H1 (cell line): Measurements from ENCODE around the gene MEX3C. TPM values are rescaled to one million over a fixed set of nuclear protein-coding genes. Genes with fewer than 3 reads are reported as not detected.

ENCODE experiments used
- CTCF ChIA-PET: fragments of 300-600 bp; sonication (Branson Sonifier 250); formaldehyde crosslinking; loops from one replicate; lab custom pipeline; 2021; ENCODE audit not compliant: partially characterized antibody; lab: Charles Lee
- POLR2A ChIA-PET: fragments of 300-600 bp; sonication (Branson Sonifier 250); formaldehyde crosslinking; loops from one replicate; lab custom pipeline; 2021; ENCODE audit warnings: inconsistent platforms; ENCODE audit not compliant: partially characterized antibody; lab: Charles Lee
- DNase-seq, 2 experiments: peaks; one replicate each; pipeline versions ENCODE4 v3.0.0 to v3.0.0-alpha.2; 2010 to 2022; ENCODE audit warnings: low spot score in 2 of 2, low read depth in 1 of 2, mixed read lengths in 1 of 2
- FAIRE-seq: peaks from 2 replicates; lab custom pipeline; 2011; peaks lifted over from hg19 to GRCh38; lab: Jason Lieb, UNC
- H2AFZ ChIP-seq: 2 replicates; pipeline ENCODE4 v1.8.1; 2012; ENCODE audit warnings: low read length, inconsistent platforms
- H2AK5ac ChIP-seq: 2 replicates; pipeline ENCODE4 v1.6.1; 2013; ENCODE audit warnings: low read depth, low read length
- H2BK120ac ChIP-seq: replicated peaks from 2 replicates; pipeline ENCODE3; 2013; ENCODE audit warnings: low read depth, low read length, inconsistent platforms
- H2BK12ac ChIP-seq: 2 replicates; pipeline ENCODE4 v1.6.1; 2013; ENCODE audit warnings: low read depth, low read length
- H2BK15ac ChIP-seq: 2 replicates; pipeline ENCODE4 v1.6.1; 2013; ENCODE audit warnings: low read length
- H2BK20ac ChIP-seq: 2 replicates; pipeline ENCODE4 v1.6.1; 2013; ENCODE audit warnings: low read length
- H2BK5ac ChIP-seq: 2 replicates; pipeline ENCODE4 v1.6.1; 2013; ENCODE audit warnings: low read depth, low read length
- H3K14ac ChIP-seq: 2 replicates; pipeline ENCODE4 v1.6.1; 2013; ENCODE audit warnings: inconsistent platforms; ENCODE audit not compliant: insufficient read length
- H3K18ac ChIP-seq: 2 replicates; pipeline ENCODE4 v1.6.1; 2013; ENCODE audit warnings: low read length; ENCODE audit errors: extremely low read depth
- H3K23ac ChIP-seq: 2 replicates; pipeline ENCODE4 v1.6.1; 2013; ENCODE audit warnings: inconsistent platforms; ENCODE audit not compliant: insufficient read length
- H3K23me2 ChIP-seq: 2 replicates; pipeline ENCODE4 v1.6.1; 2013; ENCODE audit warnings: low read depth, low read length
- H3K27ac ChIP-seq: 2 replicates; pipeline ENCODE4 v1.6.1; 2011; ENCODE audit warnings: low read depth, low read length, inconsistent platforms
- H3K27me3 ChIP-seq, 4 experiments: replicated peaks in 1 of 4; 1 replicate in 1 of 4; 2 replicates in 3 of 4; pipeline versions ENCODE4 v1.6.1 to v1.8.1; 2011 to 2013; ENCODE audit warnings: low read length in 3 of 4, mild to moderate bottlenecking in 3 of 4, inconsistent platforms in 2 of 4, mixed read lengths in 2 of 4, moderate library complexity in 1 of 4; ENCODE audit not compliant: control insufficient read depth in 3 of 4, insufficient read depth in 3 of 4; ENCODE audit errors: extremely low read depth in 1 of 4
- H3K36me3 ChIP-seq, 4 experiments: 2 replicates each; pipeline versions ENCODE4 v1.6.1 to v1.8.1; 2011 to 2013; ENCODE audit warnings: mild to moderate bottlenecking in 4 of 4, low read length in 3 of 4, moderate library complexity in 2 of 4, control low read depth in 1 of 4, inconsistent platforms in 1 of 4; ENCODE audit not compliant: insufficient read depth in 4 of 4, control insufficient read depth in 2 of 4
- H3K4ac ChIP-seq: replicated peaks from 2 replicates; pipeline ENCODE3; 2013; ENCODE audit warnings: low read length, low read depth, mixed read lengths, inconsistent platforms; ENCODE audit not compliant: insufficient read length
- H3K4me1 ChIP-seq, 4 experiments: replicated peaks in 1 of 4; 1 replicate in 1 of 4; 2 replicates in 3 of 4; pipeline versions ENCODE4 v1.6.1 to v1.8.1; 2011 to 2013; ENCODE audit warnings: low read length in 3 of 4, inconsistent platforms in 2 of 4, mixed read lengths in 1 of 4; ENCODE audit not compliant: insufficient read depth in 4 of 4, control insufficient read depth in 3 of 4
- H3K4me2 ChIP-seq, 2 experiments: 2 replicates each; pipeline versions ENCODE4 v1.6.1 to v1.8.1; 2011 to 2013; ENCODE audit warnings: low read depth in 2 of 2, low read length in 2 of 2, control low read depth in 1 of 2, inconsistent platforms in 1 of 2, mild to moderate bottlenecking in 1 of 2; ENCODE audit not compliant: insufficient read depth in 1 of 2
- H3K4me3 ChIP-seq, 4 experiments: fragments of 200-600, 300-600 bp in 1 of 4; sonication (generic), shearing (Covaris generic), sonication (Bioruptor Twin) in 1 of 4; 2 replicates each; pipeline versions ENCODE4 v1.5.1 to v1.8.1; 2011 to 2016; ENCODE audit warnings: low read length in 4 of 4, low read depth in 3 of 4, control low read depth in 2 of 4, inconsistent platforms in 2 of 4, mild to moderate bottlenecking in 2 of 4, mixed read lengths in 1 of 4, moderate library complexity in 1 of 4; ENCODE audit not compliant: insufficient read depth in 2 of 4; ENCODE audit errors: extremely low read depth in 1 of 4
- H3K56ac ChIP-seq: replicated peaks from 2 replicates; pipeline ENCODE3; 2013; ENCODE audit warnings: low read depth, mild to moderate bottlenecking, mixed read lengths, low read length, inconsistent platforms; ENCODE audit not compliant: insufficient read length
- H3K79me1 ChIP-seq: 2 replicates; pipeline ENCODE4 v1.6.1; 2013; ENCODE audit warnings: low read depth, low read length, control low read depth
- H3K79me2 ChIP-seq, 2 experiments: 2 replicates each; pipeline versions ENCODE4 v1.6.1 to v1.8.1; 2012 to 2013; ENCODE audit warnings: low read length in 2 of 2, mild to moderate bottlenecking in 2 of 2, inconsistent platforms in 1 of 2; ENCODE audit not compliant: insufficient read depth in 2 of 2, control insufficient read depth in 1 of 2
- H3K9ac ChIP-seq, 4 experiments: replicated peaks in 1 of 4; 1 replicate in 1 of 4; 2 replicates in 3 of 4; pipeline versions ENCODE4 v1.6.1 to v1.8.1; 2011 to 2013; ENCODE audit warnings: low read depth in 3 of 4, low read length in 3 of 4, control low read depth in 2 of 4, mild to moderate bottlenecking in 2 of 4, moderate library complexity in 2 of 4, inconsistent platforms in 1 of 4; ENCODE audit errors: extremely low read depth in 1 of 4
- H3K9me3 ChIP-seq, 2 experiments: 2 replicates each; pipeline versions ENCODE4 v1.6.1 to v1.8.1; 2012 to 2013; ENCODE audit warnings: mild to moderate bottlenecking in 2 of 2, moderate library complexity in 2 of 2, control low read depth in 1 of 2, inconsistent platforms in 1 of 2, low read depth in 1 of 2, low read length in 1 of 2, mixed read lengths in 1 of 2; ENCODE audit not compliant: insufficient read depth in 2 of 2
- H4K20me1 ChIP-seq, 2 experiments: replicated peaks in 1 of 2; 2 replicates each; pipeline versions ENCODE3 to v1.8.1; 2011 to 2013; ENCODE audit warnings: inconsistent platforms in 2 of 2, low read length in 2 of 2, mild to moderate bottlenecking in 1 of 2; ENCODE audit not compliant: insufficient read depth in 2 of 2, control insufficient read depth in 1 of 2
- H4K5ac ChIP-seq: 2 replicates; pipeline ENCODE4 v1.6.1; 2013; ENCODE audit warnings: low read length, low read depth, mixed read lengths, inconsistent platforms; ENCODE audit not compliant: insufficient read length
- H4K8ac ChIP-seq: 2 replicates; pipeline ENCODE4 v1.8.0; 2013; ENCODE audit warnings: mild to moderate bottlenecking, moderate library complexity, low read length, inconsistent platforms; ENCODE audit not compliant: insufficient read depth; ENCODE audit errors: extremely low read depth
- H4K91ac ChIP-seq: replicated peaks from 2 replicates; pipeline ENCODE3; 2013; ENCODE audit warnings: low read length, mixed read lengths, inconsistent platforms; ENCODE audit not compliant: insufficient read length
- BCL11A ChIP-seq, 2 experiments: IDR thresholded peaks; one replicate each; pipeline ENCODE4 v1.6.1; 2011; ENCODE audit warnings: low read depth in 2 of 2, low read length in 2 of 2, mild to moderate bottlenecking in 2 of 2
- CBX5 ChIP-seq: fragments of 300-800, 300-1000 bp; sonication (generic); IDR thresholded peaks from 2 replicates; pipeline ENCODE4 v1.7.1; 2016; ENCODE audit warnings: antibody characterized with exemption, low read length, low read depth
- HDAC6 ChIP-seq: IDR thresholded peaks from one replicate; pipeline ENCODE4 v1.7.1; 2012; ENCODE audit warnings: low read depth, mild to moderate bottlenecking, inconsistent platforms, low read length, moderate library complexity
- MAFK ChIP-seq: IDR thresholded peaks from 2 replicates; pipeline ENCODE4 v1.6.1; 2012; ENCODE audit warnings: low read depth, mild to moderate bottlenecking, improper control_type of control experiment, low read length
- NRF1 ChIP-seq: IDR thresholded peaks from 2 replicates; pipeline ENCODE4 v1.6.1; 2011; ENCODE audit warnings: mild to moderate bottlenecking, low read depth, low read length, improper control_type of control experiment
- POLR2AphosphoS5 ChIP-seq: IDR thresholded peaks from 2 replicates; pipeline ENCODE4 v1.6.1; 2011; ENCODE audit warnings: low read depth, low read length
- POU5F1 ChIP-seq: IDR thresholded peaks from 2 replicates; pipeline ENCODE4 v1.6.1; 2011; ENCODE audit warnings: low read depth, mild to moderate bottlenecking, low read length, moderate library complexity
- RBBP5 ChIP-seq: IDR thresholded peaks from 2 replicates; pipeline ENCODE4 v1.7.1; 2012; ENCODE audit warnings: low read depth, mild to moderate bottlenecking, inconsistent platforms, low read length, moderate library complexity, borderline replicate concordance
- RFX5 ChIP-seq: IDR thresholded peaks from 2 replicates; pipeline ENCODE4 v1.6.1; 2011; ENCODE audit warnings: low read depth, low read length, improper control_type of control experiment, borderline replicate concordance
- SAP30 ChIP-seq: fragments of 300-600 bp; sonication (generic); IDR thresholded peaks from 2 replicates; pipeline ENCODE4 v1.7.1; 2012; ENCODE audit warnings: low read length, moderate library complexity, mild to moderate bottlenecking, inconsistent platforms; ENCODE audit not compliant: insufficient read depth, insufficient replicate concordance
- TAF1 ChIP-seq: IDR thresholded peaks from 2 replicates; pipeline ENCODE4 v1.6.1; 2011; ENCODE audit warnings: mild to moderate bottlenecking, low read depth, low read length
- YY1 ChIP-seq: IDR thresholded peaks from 2 replicates; pipeline ENCODE4 v1.6.1; 2011; ENCODE audit warnings: low read depth, mild to moderate bottlenecking, low read length
- WGBS, 2 experiments: shearing (Covaris generic) in 1 of 2; methylation state at CpG; one replicate each; pipeline versions ENCODE4 v1.1.6 to v1.1.7; 2013 to 2015; ENCODE audit warnings: low lambda C conversion rate in 2 of 2, mixed read lengths in 2 of 2, inconsistent platforms in 1 of 2, low coverage in 1 of 2, missing lambda C conversion rate in 1 of 2; ENCODE audit not compliant: insufficient replicate concordance in 2 of 2, insufficient coverage in 1 of 2, insufficient read length in 1 of 2; ENCODE audit errors: extremely low coverage in 1 of 2, missing lambda C conversion rate in 1 of 2; 5-methylcytosine and 5-hydroxymethylcytosine counted together
- polyA plus RNA-seq, 7 experiments: library from polyadenylated mRNA; depleted of rRNA in 3 of 7; stranded (reverse) in 5 of 7; unstranded in 2 of 7; fragments of >200 nt in 5 of 7; fragments of 200-250 nt in 2 of 7; gene quantifications; 1 replicate in 5 of 7; 2 replicates in 1 of 7; 4 replicates in 1 of 7; pipeline versions ENCODE4 v1.2.1 to v1.2.3, GENCODE V29; 2011 to 2013; ENCODE audit warnings: missing spikeins in 2 of 7, mixed read lengths in 2 of 7
- total RNA-seq: library from RNA; stranded (reverse); fragmentation: NEBNext Ultra II Directional; extraction: Animal tissue kit (Norgen Biotek cat#: 25700); gene quantifications from 2 replicates; pipeline ENCODE4 v1.2.1, GENCODE V29; 2021

Gene MEX3C
- total and polyA plus RNA-seq, 2 of the 8 experiments (the other 6 are each of a cell fraction or from before 2014, with no cell fraction given): 48.2 to 103 TPM

- peak overlapping the region; percentile 13 for H4K91ac ChIP-seq
- H3K56ac ChIP-seq: peak overlapping the region; percentile 12
- peak overlapping the region; percentile 45 for H2BK12ac ChIP-seq
- H3K23ac ChIP-seq: no peak overlapping the region
- peak overlapping the region; percentile 82 for H3K27ac ChIP-seq
- CTCF ChIA-PET: interaction anchor here (1.1 to 2.1 kb wide), 5 partner anchors 11 to 452 kb away, joined by 3 to 11 read pairs (median 5); no protein-coding TSS in a partner anchor
- H4K5ac ChIP-seq: peak overlapping the region; percentile 68
- peaks cover 41 to 56% of the 10 kb centered on the region in 2 experiments for H3K79me2 ChIP-seq
- peaks cover 0 to 9% (median 5%) of the 10 kb centered on the region in 4 experiments; a peak in 4 of 7 replicates for H3K4me1 ChIP-seq
- DNase-seq (no peak), FAIRE-seq (no peak)
- H3K14ac ChIP-seq: peak overlapping the region; percentile 28
- no peaks in the 10 kb centered on the region; the same call in 1 of the 2 replicates for H3K79me1 ChIP-seq
- peaks cover 11 to 25% of the 10 kb centered on the region in 2 experiments for H4K20me1 ChIP-seq
- peak overlapping the region; percentile 88 for H2BK5ac ChIP-seq
- peak overlapping the region; percentile 73; the same call in 1 of the 2 replicates for H2BK15ac ChIP-seq
- H3K4me3 ChIP-seq: peak overlapping the region; percentile 97 to 100 (median 99)
- H2AK5ac ChIP-seq: peak overlapping the region; percentile 94; the same call in 1 of the 2 replicates
- no peak overlapping the region for H2AFZ ChIP-seq
- POLR2A ChIA-PET: interaction anchor here (0.6 to 8.0 kb wide), 21 partner anchors 8 to 342 kb away, joined by 3 to 128 read pairs (median 4); no protein-coding TSS in a partner anchor
- H3K27me3 ChIP-seq: no peaks in the 10 kb centered on the region
- peak overlapping the region; percentile 4 for H3K4ac ChIP-seq
- peaks cover 0 to 5% (median 0%) of the 10 kb centered on the region in 4 experiments; a peak in 3 of 8 replicates for H3K36me3 ChIP-seq
- peak overlapping the region; percentile 80 to 94 for H3K4me2 ChIP-seq
- WGBS, 2 experiments: 1% methylated on average over 49 of the region's 67 CpGs; no CpG with 5 or more reads in 1 of the 2 experiments
- H3K9me3 ChIP-seq: no peaks in the 10 kb centered on the region
- H2BK120ac ChIP-seq: no peak overlapping the region
- H3K18ac ChIP-seq: peak overlapping the region; percentile 52
- H3K23me2 ChIP-seq: peaks cover 2% of the 10 kb centered on the region
- peak overlapping the region; percentile 94 for H4K8ac ChIP-seq
- no peak overlapping the region for H2BK20ac ChIP-seq
- H3K9ac ChIP-seq: peak overlapping the region; percentile 89 to 99 (median 92)
- TF ChIP-seq HDAC6: no peak
- peak; percentile 51; the same call in 1 of the 2 replicates for TF ChIP-seq TAF1
- TF ChIP-seq POU5F1: no peak
- TF ChIP-seq RBBP5: peak; percentile 60
- no peak for TF ChIP-seq MAFK
- no peak for TF ChIP-seq CBX5
- no peak for TF ChIP-seq NRF1
- TF ChIP-seq SAP30: peak; percentile 13
- peak; percentile 60; the same call in 1 of the 2 replicates for TF ChIP-seq YY1
- no peak for TF ChIP-seq RFX5
- TF ChIP-seq POLR2AphosphoS5: peak; percentile 67; the same call in 1 of the 2 replicates
- TF ChIP-seq BCL11A (IDR thresholded peaks at IDR 0.05; ENCODE audit: low read depth in 2 of 2, low read length in 2 of 2): no peak
Observed at GRCh38 chr18:51196118-51196810, 1.2 kb downstream of the MEX3C start.
